Inflammatory macrophage treated with lipopolysaccharide for 4 hours (primary cell): ENCODE data around the gene STX18.

Experiments used
- DNase-seq: peaks from one replicate; pipeline ENCODE4 v3.0.0-alpha.2; 2020

The STX18 gene

DNA sequence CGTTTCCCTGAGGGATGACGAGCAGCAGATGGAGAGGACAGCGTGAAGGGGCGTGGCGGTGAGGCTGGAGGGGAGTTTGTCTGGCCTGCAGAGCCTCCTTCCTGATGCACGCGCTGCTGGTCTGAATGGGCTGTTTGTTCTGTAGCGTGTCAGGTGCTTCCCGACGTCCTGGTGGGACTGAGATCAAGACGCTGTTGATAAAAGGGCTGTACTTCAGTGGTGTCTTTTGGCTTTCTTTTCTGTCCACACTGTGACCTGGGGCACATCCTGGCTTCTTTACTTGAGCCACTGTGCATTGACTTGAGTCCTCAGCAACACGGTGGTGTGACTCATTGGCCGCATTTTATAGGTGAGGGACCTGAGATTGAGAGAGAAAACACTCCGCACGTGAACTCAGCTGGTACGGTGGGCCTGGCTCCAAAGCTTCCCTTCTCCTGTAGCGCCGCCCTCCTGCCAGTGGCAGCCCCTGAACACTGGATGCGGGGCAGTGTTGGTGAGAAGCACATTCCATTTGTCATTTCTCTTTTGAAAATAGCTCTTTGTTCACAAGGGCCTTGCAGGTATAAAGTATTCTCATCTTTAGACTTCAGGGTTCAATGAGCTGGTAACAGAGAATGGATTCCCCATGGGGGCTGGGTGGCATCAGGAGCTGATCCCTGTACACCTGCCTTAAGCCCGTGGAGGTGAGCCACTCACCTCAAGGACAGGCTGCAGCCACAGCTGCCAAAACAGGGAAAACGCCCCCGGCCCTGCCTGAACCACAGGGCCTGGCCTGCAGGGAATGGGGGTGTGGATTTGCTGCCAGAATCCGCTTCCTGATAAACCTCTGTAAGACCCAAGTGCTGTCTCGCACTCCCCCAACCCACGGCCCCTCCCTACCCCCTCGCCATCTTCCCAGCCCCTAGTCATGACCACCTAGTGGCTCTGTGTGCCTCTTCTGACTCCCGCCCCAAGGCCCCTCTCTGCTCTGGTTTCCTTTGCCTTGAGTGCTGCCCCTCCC is 125.7 kb downstream of the STX18 start:
- no peak for DNase-seq

GRCh38 chr4:4415107-4415805 is 126.6 kb downstream of the STX18 start:
- DNase-seq: no peak

DNA sequence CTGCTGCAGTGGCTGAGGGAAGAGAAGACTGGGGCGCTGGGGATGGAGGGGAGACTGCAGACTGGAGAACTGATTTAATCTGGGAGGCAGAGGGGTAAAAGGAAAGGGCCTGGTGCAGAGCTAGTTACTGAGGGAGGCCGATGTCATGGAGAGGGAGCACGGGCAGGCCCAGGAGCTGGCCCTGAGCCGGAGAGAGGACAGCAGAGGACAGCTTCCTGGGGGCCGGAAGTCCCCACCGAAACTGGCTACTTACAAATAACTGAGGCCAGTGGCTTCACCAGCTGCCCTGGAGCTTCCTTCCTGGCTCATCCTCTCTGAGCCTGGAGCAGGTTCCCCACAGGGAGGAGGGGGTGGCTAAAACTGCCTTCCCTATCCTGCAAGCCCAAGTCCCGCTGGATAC is 128.0 kb downstream of the STX18 start:
- no peak for DNase-seq

- no peak for DNase-seq
Measured at GRCh38 chr4:4413373-4413725, 128.5 kb downstream of the STX18 start.

DNA sequence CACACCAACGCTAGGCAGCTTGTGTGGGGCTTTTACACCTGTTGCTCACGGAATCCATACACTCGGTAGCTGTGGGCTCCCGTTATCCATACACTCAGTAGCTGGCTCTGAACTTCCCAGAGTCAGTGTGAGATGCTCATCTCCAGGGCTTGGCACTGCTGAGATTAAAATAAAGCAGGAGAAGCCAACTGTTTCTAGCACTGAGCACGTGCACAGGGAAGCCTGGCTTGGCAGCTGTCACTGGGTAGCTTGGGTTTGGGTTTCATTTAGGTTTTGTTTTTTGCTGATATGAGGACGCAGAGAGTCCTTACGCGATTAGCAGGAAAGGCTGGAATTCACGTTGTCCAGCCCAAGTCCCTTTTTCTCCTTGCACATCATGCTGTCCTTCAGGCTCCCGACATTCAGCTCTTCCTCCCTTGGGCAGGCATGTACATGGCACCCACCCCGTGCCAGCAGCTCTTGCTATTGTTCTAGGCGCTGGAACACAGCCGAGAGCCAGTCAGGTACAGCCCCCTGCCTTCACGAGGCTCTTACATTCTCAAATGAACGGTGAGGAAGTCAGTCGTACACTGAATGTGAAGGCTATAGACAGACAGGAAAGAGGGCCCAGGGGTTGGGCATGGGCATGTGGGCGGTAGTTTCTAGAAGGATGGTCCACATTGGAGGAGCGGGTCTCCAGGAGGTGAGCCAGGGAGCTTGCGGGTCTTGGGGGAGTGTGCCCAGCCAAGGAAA is 129.0 kb downstream of the STX18 start:
- no peak for DNase-seq

- no peak for DNase-seq
Measured at GRCh38 chr4:4411906-4412305, 129.9 kb downstream of the STX18 start.

DNA sequence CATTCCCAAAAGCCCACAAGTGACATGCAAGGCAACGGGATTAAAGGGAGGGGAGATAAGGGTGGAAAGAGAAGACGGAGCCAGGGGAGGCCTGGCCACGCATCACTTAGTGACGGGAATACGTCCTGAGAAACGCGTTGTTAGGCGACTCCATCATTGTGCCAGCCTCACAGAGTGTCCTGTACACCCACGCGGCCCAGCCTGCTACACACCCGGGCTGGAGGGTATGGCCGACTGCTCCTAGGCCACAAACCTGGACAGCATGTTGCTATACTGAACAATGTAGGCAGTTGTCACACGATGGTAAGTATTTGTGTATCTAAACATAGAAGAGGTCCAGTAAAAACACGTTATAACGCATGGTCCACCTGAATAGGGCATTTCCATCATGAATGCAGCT is 131.6 kb downstream of the STX18 start:
- no peak for DNase-seq

- no peak for DNase-seq
Measured at GRCh38 chr4:4409416-4410115, 132.3 kb downstream of the STX18 start.

DNA sequence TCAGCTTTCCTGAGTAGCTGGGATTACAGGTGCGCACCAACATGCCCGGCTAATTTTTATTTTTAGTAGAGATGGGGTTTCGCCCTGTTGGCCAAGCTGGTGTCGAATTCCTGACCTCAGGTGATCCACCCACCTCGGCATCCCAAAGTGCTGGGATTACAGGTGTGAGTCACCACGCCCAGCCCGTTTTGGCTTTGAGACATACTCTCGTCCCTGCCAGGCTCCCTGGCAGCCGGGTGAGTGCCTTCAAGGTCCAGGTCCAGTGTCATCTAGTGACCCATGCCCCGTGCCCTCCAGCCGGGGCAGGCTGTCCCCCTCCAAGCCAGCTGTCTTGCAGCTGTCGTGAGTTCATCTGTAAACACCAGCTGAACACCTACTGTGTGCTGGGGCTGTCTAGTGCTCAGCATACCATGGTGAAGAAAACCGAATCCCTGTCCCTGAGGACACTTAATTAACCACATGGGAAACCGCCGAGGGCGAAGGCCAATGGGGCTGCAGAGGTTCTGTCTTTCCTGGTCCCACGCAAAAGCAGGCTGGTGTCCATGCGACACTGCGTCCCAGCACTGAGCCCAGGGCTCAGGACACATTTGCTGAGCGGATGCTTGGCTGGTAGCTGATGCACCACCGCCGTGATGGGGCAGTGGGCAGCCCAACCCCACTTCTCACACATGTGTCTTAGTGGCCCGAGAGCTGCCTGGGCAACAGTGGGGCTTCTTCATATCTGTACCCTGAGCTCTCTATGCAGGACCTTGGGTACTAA is 133.1 kb downstream of the STX18 start:
- no peak for DNase-seq

GRCh38 chr4:4408132-4408523 is 133.7 kb downstream of the STX18 start:
- DNase-seq: no peak

- no peak for DNase-seq
Measured at GRCh38 chr4:4407299-4408131, 134.3 kb downstream of the STX18 start.

- DNase-seq: no peak
Measured at GRCh38 chr4:4406455-4407298, 135.2 kb downstream of the STX18 start.

GRCh38 chr4:4405358-4405962 is 136.4 kb downstream of the STX18 start:
- DNase-seq: no peak

- no peak for DNase-seq
Measured at GRCh38 chr4:4402966-4403365, 138.9 kb downstream of the STX18 start.

DNA sequence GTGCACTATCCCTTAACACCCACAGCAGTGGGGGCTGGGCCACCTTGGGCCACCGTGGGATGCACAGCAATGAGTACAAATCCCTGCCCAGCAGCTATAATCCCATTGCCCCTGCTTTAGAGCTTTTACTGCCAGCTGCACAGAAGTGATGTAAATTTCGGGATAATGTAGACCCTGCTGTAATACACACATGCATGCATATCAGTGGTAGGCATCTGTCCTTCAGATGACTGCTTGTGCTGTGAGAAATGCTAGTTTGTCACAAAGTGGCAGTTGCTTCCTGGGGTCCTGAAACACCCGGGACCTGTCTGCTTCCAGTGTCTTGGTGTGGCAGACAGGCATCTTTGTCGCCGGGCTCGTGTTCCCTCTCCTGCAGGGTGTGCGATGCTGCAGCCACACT is 140.8 kb downstream of the STX18 start:
- DNase-seq: no peak

DNA sequence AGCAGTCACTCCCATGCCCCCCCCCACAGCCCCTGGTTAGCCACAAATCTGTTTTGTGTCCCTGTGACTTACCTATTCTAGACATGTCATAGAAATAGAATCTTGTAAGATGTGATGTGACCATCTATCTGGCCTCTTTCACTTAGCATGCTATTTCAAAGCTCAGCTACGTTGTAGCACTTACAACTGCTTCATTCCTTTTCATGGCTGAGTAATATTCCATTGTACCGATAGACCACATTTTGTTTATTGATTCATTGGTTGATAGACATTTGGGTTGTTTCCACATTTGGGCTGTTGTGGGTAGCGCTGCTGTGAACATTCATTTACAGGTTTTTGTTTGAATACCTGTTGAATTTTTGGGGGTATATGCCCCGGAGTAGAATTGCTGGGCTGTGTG is 143.4 kb downstream of the STX18 start:
- DNase-seq: no peak

GRCh38 chr4:4397441-4397819 is 144.4 kb downstream of the STX18 start:
- no peak for DNase-seq

GRCh38 chr4:4396628-4397440 is 145.0 kb downstream of the STX18 start:
- no peak for DNase-seq
